ENCODE results near the gene AK5.

Gene AK5

GRCh38 chr1:77245830-77246229 is 36.0 kb upstream of the AK5 start:
- TF ChIP-seq EZH2phosphoT487 (IDR thresholded peaks at IDR 0.05; ENCODE audit: borderline replicate concordance) (no peak), CTCF (conservative IDR thresholded peaks at IDR 0.05; ENCODE audit: low read length) (no peak)
- H3K4me3 ChIP-seq (ENCODE audit: low read length, poor library complexity, severe bottlenecking): no peak overlapping the region
- H3K27me3 ChIP-seq (ENCODE audit: insufficient read depth, low read length, poor library complexity, severe bottlenecking): no peaks in the 10 kb centered on the region
- H3F3A ChIP-seq (ENCODE audit: low read depth): no peaks in the 10 kb centered on the region
- no peaks in the 10 kb centered on the region for H4K20me1 ChIP-seq (ENCODE audit: insufficient read depth, low read length, poor library complexity, severe bottlenecking)
- no peaks in the 10 kb centered on the region for H3K79me2 ChIP-seq (ENCODE audit: insufficient read depth, low read length)
- no peaks in the 10 kb centered on the region for H3K36me3 ChIP-seq (ENCODE audit: insufficient read depth, low read length)
- H3K9me3 ChIP-seq (ENCODE audit: insufficient read depth, low read depth, low read length): peaks cover 17% of the 10 kb centered on the region; the same call in 1 of the 2 replicates
- H3K4me1 ChIP-seq (ENCODE audit: insufficient read depth, low read length, poor library complexity, severe bottlenecking): no peaks in the 10 kb centered on the region
- no peak overlapping the region for H2AFZ ChIP-seq (ENCODE audit: low read length)
- no peaks in the 10 kb centered on the region for H3K9me2 ChIP-seq (replicated peaks; ENCODE audit: low read depth, low read length)
- no peak overlapping the region for H3K4me2 ChIP-seq (ENCODE audit: low read depth, low read length, poor library complexity, severe bottlenecking)
- no peak overlapping the region for H3K9ac ChIP-seq (ENCODE audit: low read depth, low read length, poor library complexity, severe bottlenecking)

DNA sequence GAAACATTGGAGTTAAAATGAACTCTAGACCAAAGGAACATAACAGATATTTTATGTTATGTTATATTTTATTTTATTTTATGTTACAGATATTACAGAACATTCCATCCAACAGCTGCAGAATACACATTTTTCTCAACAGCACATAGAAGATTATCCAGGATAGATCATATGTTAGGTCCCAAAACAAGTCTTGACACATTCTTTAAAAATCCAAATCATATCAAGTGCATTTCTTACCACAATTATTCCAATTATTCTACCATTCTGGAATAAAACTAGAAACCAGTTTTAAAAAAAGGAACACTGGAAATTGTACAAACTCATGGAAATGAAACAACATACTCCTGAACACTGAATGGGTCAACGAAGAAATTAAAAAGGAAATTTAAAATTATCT is 31.7 kb upstream of the AK5 start:
- no peaks in the 10 kb centered on the region for H3K9me2 ChIP-seq (replicated peaks; ENCODE audit: low read depth, low read length)
- no peak overlapping the region for H3K4me3 ChIP-seq (ENCODE audit: low read length, poor library complexity, severe bottlenecking)
- H3F3A ChIP-seq (ENCODE audit: low read depth): no peaks in the 10 kb centered on the region
- no peaks in the 10 kb centered on the region for H3K79me2 ChIP-seq (ENCODE audit: insufficient read depth, low read length)
- peaks cover 17% of the 10 kb centered on the region; the same call in 1 of the 2 replicates for H3K9me3 ChIP-seq (ENCODE audit: insufficient read depth, low read depth, low read length)
- no peaks in the 10 kb centered on the region for H3K27me3 ChIP-seq (ENCODE audit: insufficient read depth, low read length, poor library complexity, severe bottlenecking)
- no peak overlapping the region for H3K4me2 ChIP-seq (ENCODE audit: low read depth, low read length, poor library complexity, severe bottlenecking)
- H3K36me3 ChIP-seq (ENCODE audit: insufficient read depth, low read length): no peaks in the 10 kb centered on the region
- no peaks in the 10 kb centered on the region for H4K20me1 ChIP-seq (ENCODE audit: insufficient read depth, low read length, poor library complexity, severe bottlenecking)
- TF ChIP-seq EZH2phosphoT487 (IDR thresholded peaks at IDR 0.05; ENCODE audit: borderline replicate concordance): no peak
- no peak for TF ChIP-seq CTCF (conservative IDR thresholded peaks at IDR 0.05; ENCODE audit: low read length)
- H2AFZ ChIP-seq (ENCODE audit: low read length): no peak overlapping the region
- H3K9ac ChIP-seq (ENCODE audit: low read depth, low read length, poor library complexity, severe bottlenecking): no peak overlapping the region
- H3K4me1 ChIP-seq (ENCODE audit: insufficient read depth, low read length, poor library complexity, severe bottlenecking): no peaks in the 10 kb centered on the region

DNA sequence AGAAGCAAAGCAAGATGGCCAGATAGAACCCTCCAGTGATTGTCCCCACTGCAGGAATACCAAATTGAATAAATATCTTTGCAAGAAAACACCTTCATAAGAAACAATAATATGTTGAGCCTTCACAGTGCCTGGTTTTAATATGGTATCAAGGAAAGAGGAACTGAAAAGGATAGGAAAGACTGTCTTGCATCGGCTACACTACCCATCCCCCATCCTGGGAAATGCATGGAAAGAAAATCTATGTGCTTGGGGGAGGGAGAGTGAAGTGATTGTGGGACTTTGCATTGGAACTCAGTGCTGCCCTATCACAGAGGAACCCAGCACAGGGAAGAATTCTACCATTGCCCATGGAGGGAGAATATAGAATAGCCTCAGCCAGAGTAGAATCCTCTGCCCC is 28.6 kb upstream of the AK5 start:
- TF ChIP-seq CTCF (conservative IDR thresholded peaks at IDR 0.05; ENCODE audit: low read length) (no peak), EZH2phosphoT487 (IDR thresholded peaks at IDR 0.05; ENCODE audit: borderline replicate concordance) (no peak)
- no peaks in the 10 kb centered on the region for H3K36me3 ChIP-seq (ENCODE audit: insufficient read depth, low read length)
- H3K79me2 ChIP-seq (ENCODE audit: insufficient read depth, low read length): no peaks in the 10 kb centered on the region
- no peak overlapping the region for H2AFZ ChIP-seq (ENCODE audit: low read length)
- H3K4me3 ChIP-seq (ENCODE audit: low read length, poor library complexity, severe bottlenecking): no peak overlapping the region
- H3K4me1 ChIP-seq (ENCODE audit: insufficient read depth, low read length, poor library complexity, severe bottlenecking): no peaks in the 10 kb centered on the region
- no peaks in the 10 kb centered on the region for H3K27me3 ChIP-seq (ENCODE audit: insufficient read depth, low read length, poor library complexity, severe bottlenecking)
- no peak overlapping the region for H3K9ac ChIP-seq (ENCODE audit: low read depth, low read length, poor library complexity, severe bottlenecking)
- no peaks in the 10 kb centered on the region for H4K20me1 ChIP-seq (ENCODE audit: insufficient read depth, low read length, poor library complexity, severe bottlenecking)
- no peaks in the 10 kb centered on the region for H3F3A ChIP-seq (ENCODE audit: low read depth)
- H3K4me2 ChIP-seq (ENCODE audit: low read depth, low read length, poor library complexity, severe bottlenecking): no peak overlapping the region
- no peaks in the 10 kb centered on the region for H3K9me2 ChIP-seq (replicated peaks; ENCODE audit: low read depth, low read length)
- peaks cover 10% of the 10 kb centered on the region; the same call in 1 of the 2 replicates for H3K9me3 ChIP-seq (ENCODE audit: insufficient read depth, low read depth, low read length)

Measured in Loucy (cell line).